Endometrial microvascular endothelial cells (primary cell): ENCODE results near the gene AMIGO3. TPM values are rescaled to one million over a fixed set of nuclear protein-coding genes. Genes with fewer than 3 reads are reported as not detected.

Experiments used
- in situ Hi-C: cut with HindIII; loops from 2 replicates; pipeline ENCODE4 v1.10.0; 2017; ENCODE audit warnings: low sequenced_read_pairs, low pct_unique_long_range_greater_than_20kb; ENCODE audit errors: inconsistent ontology term
- total RNA-seq: library from RNA; depleted of rRNA; stranded (reverse); fragments of >200 nt; gene quantifications from one replicate; pipeline ENCODE4 v1.2.3, GENCODE V29; 2015; ENCODE audit errors: inconsistent ontology term

Gene AMIGO3
- total RNA-seq, 1 donor from 2014 or later: 2.4 TPM

DNA sequence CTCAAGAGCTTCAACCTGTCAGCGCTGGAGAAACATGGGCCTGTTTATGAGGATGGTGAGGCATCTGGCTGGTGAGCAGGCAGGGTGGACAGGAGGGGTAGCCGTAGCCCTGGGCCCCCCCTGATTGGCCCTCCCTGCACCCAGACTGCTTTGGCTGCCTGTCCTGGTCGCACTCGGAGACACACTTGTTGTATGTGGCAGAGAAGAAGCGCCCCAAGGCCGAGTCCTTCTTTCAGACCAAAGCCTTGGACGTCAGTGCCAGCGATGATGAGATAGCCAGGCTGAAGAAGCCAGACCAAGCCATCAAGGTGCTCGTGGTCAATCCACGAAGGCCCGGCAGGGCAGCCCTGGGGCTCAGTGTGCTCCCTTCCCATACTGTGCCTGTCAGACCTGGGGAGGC is 43.6 kb downstream of the AMIGO3 start:
- in situ Hi-C loops: no loop called here

GRCh38 chr3:49674497-49674983 is 44.9 kb downstream of the AMIGO3 start:
- in situ Hi-C loops: no loop called here

- in situ Hi-C loops: no loop called here
Measured at GRCh38 chr3:49673715-49674496, 45.6 kb downstream of the AMIGO3 start, which contains the start of gene APEH. Gene APEH (plus strand): TSS chr3:49674351. CDS start chr3:49674402, 51 bp downstream.

DNA sequence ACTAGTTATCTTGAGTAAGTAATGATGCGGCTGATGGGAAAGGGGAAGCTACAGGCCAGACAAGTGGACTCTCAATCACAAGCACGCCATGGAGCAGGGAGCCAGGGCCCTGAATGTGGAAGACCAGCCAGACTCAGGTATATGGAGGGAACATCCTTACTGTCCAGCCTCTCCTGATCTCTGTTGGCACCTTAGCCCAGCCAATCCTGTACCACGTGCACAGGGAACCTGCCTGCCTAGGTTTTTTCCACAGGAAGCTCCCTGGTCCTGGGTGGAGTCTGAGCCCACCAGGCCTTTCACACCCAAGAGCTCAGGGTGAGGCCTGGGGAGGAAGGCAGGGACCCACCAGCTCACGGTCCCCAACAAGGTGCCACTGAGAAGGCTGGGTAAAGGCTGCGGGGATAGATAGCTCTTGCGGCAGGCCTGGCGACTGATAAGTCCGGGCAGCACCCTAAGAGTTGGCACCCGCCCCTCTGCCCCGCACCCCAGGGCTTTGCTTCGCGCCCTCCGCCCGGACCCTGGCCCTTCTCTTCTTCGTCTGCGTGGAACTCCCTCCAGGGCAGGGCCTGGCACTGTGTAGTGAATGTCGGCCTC is 46.3 kb downstream of the AMIGO3 start:
- in situ Hi-C loops: no loop called here

DNA sequence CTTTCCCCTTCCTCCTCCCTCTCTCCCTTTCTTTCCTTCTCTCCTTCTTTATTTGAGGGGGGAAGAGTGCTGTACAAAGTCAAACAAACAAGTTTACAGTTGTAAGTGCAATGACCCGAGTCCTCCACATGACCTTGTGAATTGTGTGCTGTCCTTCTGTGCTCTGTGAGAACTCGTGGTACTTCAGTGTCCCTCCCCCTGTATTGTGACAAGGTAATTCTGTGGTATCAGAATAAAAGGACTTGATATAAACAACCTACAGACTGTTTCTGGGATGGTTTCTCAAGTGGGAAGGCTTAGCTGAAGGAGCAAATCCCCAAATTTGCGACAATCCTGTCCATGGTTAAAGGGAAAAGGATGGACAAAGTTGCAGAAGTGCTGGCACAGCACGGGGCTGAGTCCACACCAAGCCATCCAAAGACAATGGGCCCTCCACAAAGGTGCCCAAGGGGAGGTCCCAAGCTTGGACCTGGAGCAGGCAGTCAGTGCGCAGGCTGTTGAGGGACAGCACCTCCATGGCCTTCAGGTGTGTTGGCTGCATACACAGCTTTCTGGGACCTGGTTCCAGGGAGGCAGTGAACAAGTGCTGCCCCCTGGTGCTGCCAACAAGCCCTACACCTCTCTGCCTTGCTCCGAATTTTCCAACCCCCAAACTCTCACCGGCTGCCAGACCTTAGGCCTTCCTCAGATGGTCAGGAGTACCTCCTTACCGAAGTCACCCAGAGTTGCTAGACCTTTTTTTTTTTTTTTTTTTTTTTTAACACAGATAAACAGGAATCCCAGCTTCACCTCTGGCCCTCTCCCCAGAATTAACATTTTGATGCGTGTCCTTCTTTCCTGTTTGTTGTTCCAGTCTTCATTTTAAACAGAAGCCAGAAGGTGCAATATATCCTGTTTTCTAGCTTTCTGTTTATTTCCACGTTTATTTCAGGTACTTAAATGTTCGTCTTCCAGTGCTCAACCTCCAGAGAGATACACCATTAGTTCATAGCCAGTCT is 47.9 kb downstream of the AMIGO3 start:
- in situ Hi-C loops: no loop called here

GRCh38 chr3:49670940-49671290 is 48.6 kb downstream of the AMIGO3 start:
- in situ Hi-C loops: no loop called here

DNA sequence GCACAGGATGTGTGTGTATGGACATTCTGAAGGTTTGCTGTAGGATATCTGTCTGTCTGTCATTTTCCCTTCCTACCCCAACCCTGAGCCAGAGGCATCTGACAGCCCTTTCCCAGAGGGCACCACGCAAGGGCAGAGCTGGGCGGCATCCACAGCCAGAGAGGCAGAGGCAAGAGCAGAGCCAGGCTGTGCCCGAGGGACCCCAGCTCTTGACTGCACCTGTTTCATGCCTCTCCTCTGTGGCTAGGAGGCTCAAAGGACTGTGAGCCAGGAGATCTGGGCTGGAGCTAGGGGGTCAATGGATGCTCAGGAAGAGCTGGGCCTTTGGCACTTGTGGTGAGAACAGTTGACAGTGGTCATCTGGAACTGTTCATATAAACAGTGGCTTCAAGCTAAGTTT is 50.1 kb downstream of the AMIGO3 start:
- in situ Hi-C loops: no loop called here

DNA sequence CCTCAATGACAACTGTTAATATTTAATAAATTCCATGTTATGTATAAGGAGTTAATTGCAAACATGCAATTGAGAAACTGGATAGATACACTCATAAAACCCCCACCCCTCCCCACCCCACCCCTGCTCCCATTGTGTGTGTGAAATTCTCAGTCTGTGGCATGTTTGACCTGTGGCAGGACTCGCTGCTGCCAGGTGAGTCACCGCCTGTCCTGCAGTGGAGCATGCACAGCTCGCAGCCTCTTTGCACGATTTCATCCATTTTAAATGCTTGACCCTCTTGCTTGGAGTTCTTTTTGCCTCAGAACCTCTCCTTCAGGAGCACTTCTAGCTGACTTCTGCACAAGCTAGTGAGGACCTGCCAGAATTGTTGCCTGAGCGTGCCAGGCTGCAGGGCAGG is 50.6 kb downstream of the AMIGO3 start:
- in situ Hi-C loops: no loop called here

DNA sequence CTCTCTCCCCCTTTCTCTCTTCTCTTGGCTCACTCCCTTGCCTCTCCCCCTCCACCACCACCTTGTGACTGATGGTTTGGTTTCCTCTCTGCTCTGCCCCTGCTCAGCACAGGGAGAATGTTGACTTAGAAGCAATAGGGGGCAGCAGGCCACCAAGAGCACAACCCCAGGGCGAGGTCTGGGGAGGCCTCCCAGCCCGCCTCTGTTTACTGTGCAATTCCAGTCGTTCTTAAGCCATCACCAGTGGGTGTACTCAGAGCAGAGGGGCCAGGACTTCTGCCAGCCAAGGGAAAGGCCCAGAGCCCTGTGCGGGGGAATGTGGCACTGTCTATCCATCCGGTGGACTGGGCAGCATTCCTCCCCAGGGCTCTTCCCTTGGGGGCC is 51.1 kb downstream of the AMIGO3 start:
- in situ Hi-C loops: no loop called here

- in situ Hi-C loops: no loop called here
Measured at GRCh38 chr3:49667701-49668413, 51.6 kb downstream of the AMIGO3 start.

Other genes with a start within 250 kb of the AMIGO3 start
- gene DAG1, start 249.4 kb downstream of the AMIGO3 start, total RNA-seq: 107 TPM
- gene BSN, start 165.2 kb downstream of the AMIGO3 start, total RNA-seq: 0.09 TPM
- 106 TPM for gene APEH, start 45.3 kb downstream of the AMIGO3 start, total RNA-seq
- 1.1 TPM for gene MST1, start 30.2 kb downstream of the AMIGO3 start, total RNA-seq
- gene RNF123, start 30.1 kb downstream of the AMIGO3 start, total RNA-seq: 22.4 TPM
- gene GMPPB, start 4.3 kb upstream of the AMIGO3 start, total RNA-seq: 48.2 TPM
- 38.7 TPM for gene IP6K1, start 66.9 kb upstream of the AMIGO3 start, total RNA-seq
- gene CDHR4, start 80.2 kb upstream of the AMIGO3 start, total RNA-seq: not detected
- 5.4 TPM for gene INKA1, start 83.6 kb upstream of the AMIGO3 start, total RNA-seq
- gene UBA7, start 94.3 kb upstream of the AMIGO3 start, total RNA-seq: 31.0 TPM
- gene TRAIP, start 136.9 kb upstream of the AMIGO3 start, total RNA-seq: 9.7 TPM
- not detected for gene CAMKV, start 150.2 kb upstream of the AMIGO3 start, total RNA-seq
- gene MST1R, start 184.2 kb upstream of the AMIGO3 start, total RNA-seq: 0.19 TPM
- gene MON1A, start 210.1 kb upstream of the AMIGO3 start, total RNA-seq: 28.6 TPM
- 24.7 TPM for gene RBM6, start 220.5 kb upstream of the AMIGO3 start, total RNA-seq